AG04449 (cell line): ENCODE data around the gene STX18.
"Not testable (repeated sequence)": the region's sequence is repeated elsewhere in the genome, so short reads cannot be mapped to it uniquely, and the experiment has no call there.

Source experiments
- CTCF ChIA-PET: fragments of 350-600 bp; formaldehyde crosslinking; extraction: SDS; loops from one replicate; lab custom pipeline; 2021; ENCODE audit warnings: antibody characterized with exemption; lab: Yijun Ruan, JAX
- POLR2A ChIA-PET: fragments of 400-600, 350-600 bp; formaldehyde crosslinking; extraction: SDS; loops from one replicate; lab custom pipeline; 2020; ENCODE audit warnings: antibody characterized with exemption, inconsistent platforms; lab: Yijun Ruan, JAX
- DNase-seq: peaks from one replicate; pipeline ENCODE4 v3.0.0-alpha.2; 2010; ENCODE audit warnings: low read depth, low spot score
- H3K4me3 ChIP-seq: 2 replicates; pipeline ENCODE4 v1.5.1; 2011; ENCODE audit warnings: low read depth, mild to moderate bottlenecking, control low read depth, low read length
- CTCF ChIP-seq: IDR thresholded peaks from one replicate; pipeline ENCODE4 v1.5.1; 2011; ENCODE audit warnings: mild to moderate bottlenecking, moderate library complexity, low read length, control low read depth, inconsistent platforms; ENCODE audit not compliant: insufficient read depth; ENCODE audit errors: missing control alignments

Gene STX18

GRCh38 chr4:4574792-4575191, 32.9 kb upstream of the STX18 start:
- peak; percentile 41 for DNase-seq
- POLR2A ChIA-PET, result interaction anchor here (0.7 to 1.6 kb wide), 5 partner anchors 9 to 87 kb away, joined by 3 to 10 read pairs (median 4); no protein-coding TSS in a partner anchor
- TF ChIP-seq CTCF, result no peak
- CTCF ChIA-PET, result interaction anchor here (0.7 to 6.0 kb wide), 10 partner anchors 10 to 289 kb away, joined by 3 to 38 read pairs (median 4); no protein-coding TSS in a partner anchor
- H3K4me3 ChIP-seq, result peak overlapping the region; percentile 60

DNA sequence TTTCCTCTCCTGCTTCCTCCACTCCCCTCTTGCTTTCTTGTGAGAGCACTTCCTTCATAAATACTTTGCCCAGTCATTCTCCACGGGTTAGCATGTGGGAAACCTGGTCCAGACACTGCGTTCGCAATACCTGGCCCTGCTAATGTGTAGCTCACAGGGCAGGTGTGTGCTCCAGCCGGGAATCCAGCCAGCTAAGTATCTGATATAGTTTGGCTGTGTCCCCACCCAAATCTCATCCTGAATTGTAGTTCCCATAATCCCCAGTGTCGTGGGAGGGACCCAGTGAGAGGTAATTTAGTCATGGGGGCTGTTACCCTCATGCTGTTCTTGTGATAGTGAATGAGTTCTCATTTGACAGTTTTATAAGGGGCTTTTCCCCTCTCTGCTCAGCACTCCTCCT, 32.2 kb upstream of the STX18 start:
- POLR2A ChIA-PET, result interaction anchor here (0.7 to 1.5 kb wide), 2 partner anchors 14 to 88 kb away, joined by 3 to 10 read pairs; no protein-coding TSS in a partner anchor
- no peak for DNase-seq
- no peak overlapping the region for H3K4me3 ChIP-seq
- CTCF ChIA-PET, result interaction anchor here (0.9 to 6.0 kb wide), 11 partner anchors 11 to 290 kb away, joined by 3 to 38 read pairs (median 6); no protein-coding TSS in a partner anchor
- no peak for TF ChIP-seq CTCF

DNA sequence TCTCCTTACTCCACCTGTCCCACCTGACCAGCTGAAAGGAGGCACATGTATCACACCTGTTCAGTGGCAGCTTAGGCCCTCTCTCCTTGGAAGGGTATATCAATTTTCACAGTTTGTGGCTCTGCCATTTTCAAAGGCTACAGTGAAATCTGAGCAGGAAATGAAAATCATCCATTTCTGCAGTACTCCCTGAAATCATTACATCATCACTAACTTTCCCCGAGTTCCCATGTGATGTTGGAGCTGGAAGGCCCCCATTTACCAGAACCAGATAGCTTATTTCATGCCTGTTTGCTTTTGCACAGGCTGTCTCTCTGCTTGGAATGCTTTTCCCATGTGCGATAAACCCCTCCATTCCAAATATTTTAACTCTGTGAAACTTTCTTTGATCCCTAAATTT, 31.0 kb upstream of the STX18 start:
- no peak for TF ChIP-seq CTCF
- H3K4me3 ChIP-seq, result no peak overlapping the region
- ChIA-PET POLR2A (no interaction called here), CTCF (interaction anchor here (1.4 to 6.0 kb wide), 6 partner anchors 9 to 84 kb away, joined by 4 to 38 read pairs (median 10); no protein-coding TSS in a partner anchor)
- no peak for DNase-seq

- POLR2A ChIA-PET, CTCF ChIA-PET, DNase-seq, H3K4me3 ChIP-seq: not testable (repeated sequence)
These were observed 28.0 kb upstream of the STX18 start for GRCh38 chr4:4569861-4570260.

DNA sequence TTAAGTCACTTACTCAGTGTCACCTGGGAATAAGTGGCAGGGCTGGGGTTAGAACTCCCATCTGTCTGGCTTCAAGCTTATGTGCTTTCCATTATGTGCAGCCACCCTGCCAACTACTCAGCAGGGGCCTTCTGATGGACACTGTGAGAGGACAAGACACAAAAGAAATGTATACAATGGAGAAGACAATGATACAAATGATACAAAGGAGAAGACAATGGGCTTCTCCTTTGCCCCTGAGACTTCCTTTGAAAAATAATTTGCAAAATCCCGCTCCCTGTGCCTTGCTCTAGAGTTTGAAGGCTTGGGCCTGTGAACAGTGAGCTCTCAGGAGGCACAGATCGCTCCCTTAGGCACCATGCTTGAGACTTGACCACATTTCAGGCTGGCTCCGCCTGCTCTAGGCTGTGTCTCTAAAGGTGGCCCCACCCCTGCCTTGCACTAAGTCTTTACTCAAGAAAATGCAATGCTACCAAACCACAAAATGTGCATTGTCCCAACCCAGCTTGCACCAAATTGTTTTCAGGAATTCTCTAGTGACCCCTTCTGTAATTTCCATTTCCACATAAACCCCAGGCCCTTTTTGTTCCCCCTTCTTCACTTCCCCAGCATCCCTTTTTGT, 27.1 kb upstream of the STX18 start:
- TF ChIP-seq CTCF, result no peak
- DNase-seq, result no peak
- POLR2A ChIA-PET, result no interaction called here
- CTCF ChIA-PET, result interaction anchor here (1.2 to 1.3 kb wide), 2 partner anchors 13 to 50 kb away, joined by 3 read pairs; no protein-coding TSS in a partner anchor
- H3K4me3 ChIP-seq, result no peak overlapping the region

DNA sequence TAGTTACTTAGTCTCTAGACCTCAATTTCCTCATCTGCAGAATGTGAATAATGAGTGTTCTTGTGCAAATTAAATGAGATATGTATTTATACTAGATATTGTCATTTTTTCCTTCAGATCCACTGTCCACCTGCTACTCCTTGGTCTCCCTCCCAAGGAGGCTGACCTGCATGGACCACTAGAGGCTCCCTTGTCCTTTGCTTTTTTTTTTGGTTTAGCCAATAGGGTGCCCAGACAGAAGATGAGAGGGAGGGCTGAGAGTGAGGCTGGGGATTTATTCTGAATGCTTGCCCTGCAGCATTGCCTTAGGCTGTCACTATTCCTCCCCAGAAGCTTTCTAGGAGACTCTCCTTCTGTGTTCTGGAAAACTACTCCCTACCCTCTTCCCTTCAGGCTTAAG, 24.5 kb upstream of the STX18 start:
- POLR2A ChIA-PET, result interaction anchor here (1.1 kb wide), 1 partner anchor 9 kb away, joined by 4 read pairs; no protein-coding TSS in a partner anchor
- H3K4me3 ChIP-seq, DNase-seq: not testable (repeated sequence)
- CTCF ChIA-PET, result interaction anchor here (0.6 to 6.2 kb wide), 3 partner anchors 8 to 15 kb away, joined by 3 to 38 read pairs (median 4); no protein-coding TSS in a partner anchor

- ChIA-PET CTCF (interaction anchor here (1.7 to 6.2 kb wide), 3 partner anchors 9 to 22 kb away, joined by 4 to 38 read pairs (median 4); partner anchors contain the start of gene STX18), POLR2A (no interaction called here)
- no peak for TF ChIP-seq CTCF
- DNase-seq, result no peak
- no peak overlapping the region for H3K4me3 ChIP-seq
These were observed 22.7 kb upstream of the STX18 start for GRCh38 chr4:4564522-4564921.
